ENCODE results near the gene ADAMTSL5. TPM values are rescaled to one million over a fixed set of nuclear protein-coding genes. Genes with fewer than 3 reads are reported as not detected.

ADAMTSL5 gene
- total and polyA plus RNA-seq, 2 of the 13 experiments (the other 11 are each of a cell fraction or from before 2014, with no cell fraction given): 0.60 to 2.7 TPM

- TF ChIP-seq ARID5B (CRISPR knock-in tag; IDR thresholded peaks at IDR 0.05) (no peak), ZGPAT (CRISPR knock-in tag; IDR thresholded peaks at IDR 0.05) (no peak), GPN1 (CRISPR knock-in tag; IDR thresholded peaks at IDR 0.05; ENCODE audit: borderline replicate concordance) (no peak), ZZZ3 (CRISPR knock-in tag; IDR thresholded peaks at IDR 0.05; ENCODE audit: borderline replicate concordance) (no peak), ZBTB39 (CRISPR knock-in tag; IDR thresholded peaks at IDR 0.05) (no peak), ZNF326 (CRISPR knock-in tag; IDR thresholded peaks at IDR 0.05; ENCODE audit: borderline replicate concordance) (no peak), NFYC (CRISPR knock-in tag; IDR thresholded peaks at IDR 0.05) (no peak), PCBP2 (optimal IDR thresholded peaks at IDR 0.05; ENCODE audit: low read depth, low read length, poor library complexity, severe bottlenecking) (no peak), ETV6 (CRISPR knock-in tag; conservative IDR thresholded peaks at IDR 0.05) (no peak), ZNF883 (CRISPR knock-in tag; IDR thresholded peaks at IDR 0.05; ENCODE audit: not compliant biosample characterization) (no peak), MLXIP (CRISPR knock-in tag; IDR thresholded peaks at IDR 0.05; ENCODE audit: borderline replicate concordance) (no peak), IKZF4 (CRISPR knock-in tag; IDR thresholded peaks at IDR 0.05; ENCODE audit: borderline replicate concordance, low read depth, not compliant biosample characterization) (no peak), ZFP41 (CRISPR knock-in tag; IDR thresholded peaks at IDR 0.05; ENCODE audit: borderline replicate concordance) (no peak)
Measured at GRCh38 chr19:1534972-1535371, 22.2 kb upstream of the ADAMTSL5 start (continued).

All from HepG2 (cell line).